ENCODE results near the gene PPP5C. TPM values are rescaled to one million over a fixed set of nuclear protein-coding genes. Genes with fewer than 3 reads are reported as not detected.

PPP5C gene
- total and polyA plus RNA-seq, 3 experiments from 2014 or later = 38.7 to 124 (median 124) TPM

GRCh38 chr19:46404753-46405468 is 58.0 kb downstream of the PPP5C start:
- Histone ChIP-seq H3K9me3 (ENCODE audit: low read length) (no peaks in the 10 kb centered on the region), H3K27ac (ENCODE audit: low read depth, low read length) (no peak overlapping the region), H3K27me3 (ENCODE audit: insufficient read depth, low read length, poor library complexity, severe bottlenecking) (peaks cover 25% of the 10 kb centered on the region), H3K4me3 (ENCODE audit: low read length) (peak overlapping the region; percentile 37), H3K4me1 (ENCODE audit: insufficient read depth, low read length) (peaks cover 15% of the 10 kb centered on the region), H3K36me3 (ENCODE audit: insufficient read depth, low read length) (no peaks in the 10 kb centered on the region)
- peaks cover 0 to 2% (median 0%) of the 10 kb centered on the region in 5 donors for H3K9me3 Mint-ChIP-seq
- H3K27ac Mint-ChIP-seq = no peak overlapping the region
- ChIA-PET POLR2A (interaction anchor here (0.8 kb wide), 1 partner anchor 198 kb away, joined by 3 read pairs; no protein-coding TSS in a partner anchor), CTCF (interaction anchor here (2.6 kb wide), 1 partner anchor 109 kb away, joined by 7 read pairs; no protein-coding TSS in a partner anchor)
- H3K36me3 Mint-ChIP-seq = peaks cover 0 to 3% (median 0%) of the 10 kb centered on the region in 3 donors
- H3K27me3 Mint-ChIP-seq = peaks cover 57 to 63% of the 10 kb centered on the region in 2 donors
- peak overlapping the region in 6 of 7 donors; percentile 13 to 82 (median 62) for H3K4me3 Mint-ChIP-seq
- peaks cover 16 to 28% (median 24%) of the 10 kb centered on the region in 3 donors for H3K4me1 Mint-ChIP-seq
- DNase-seq = no peak

GRCh38 chr19:46406976-46407375 is 60.1 kb downstream of the PPP5C start:
- Histone ChIP-seq H3K36me3 (ENCODE audit: insufficient read depth, low read length) (no peaks in the 10 kb centered on the region), H3K27ac (ENCODE audit: low read depth, low read length) (no peak overlapping the region), H3K9me3 (ENCODE audit: low read length) (no peaks in the 10 kb centered on the region), H3K27me3 (ENCODE audit: insufficient read depth, low read length, poor library complexity, severe bottlenecking) (peaks cover 39% of the 10 kb centered on the region), H3K4me3 (ENCODE audit: low read length) (no peak overlapping the region), H3K4me1 (ENCODE audit: insufficient read depth, low read length) (peaks cover 15% of the 10 kb centered on the region)
- Mint-ChIP-seq H3K9me3 (peaks cover 0 to 2% (median 0%) of the 10 kb centered on the region in 5 donors), H3K27me3 (peaks cover 66 to 75% of the 10 kb centered on the region in 2 donors), H3K27ac (no peak overlapping the region), H3K4me3 (no peak overlapping the region), H3K36me3 (no peaks in the 10 kb centered on the region), H3K4me1 (peaks cover 16 to 28% (median 24%) of the 10 kb centered on the region in 3 donors)
- ChIA-PET POLR2A (no interaction called here), CTCF (interaction anchor here (2.6 kb wide), 1 partner anchor 107 kb away, joined by 7 read pairs; no protein-coding TSS in a partner anchor)
- no peak for DNase-seq

DNA sequence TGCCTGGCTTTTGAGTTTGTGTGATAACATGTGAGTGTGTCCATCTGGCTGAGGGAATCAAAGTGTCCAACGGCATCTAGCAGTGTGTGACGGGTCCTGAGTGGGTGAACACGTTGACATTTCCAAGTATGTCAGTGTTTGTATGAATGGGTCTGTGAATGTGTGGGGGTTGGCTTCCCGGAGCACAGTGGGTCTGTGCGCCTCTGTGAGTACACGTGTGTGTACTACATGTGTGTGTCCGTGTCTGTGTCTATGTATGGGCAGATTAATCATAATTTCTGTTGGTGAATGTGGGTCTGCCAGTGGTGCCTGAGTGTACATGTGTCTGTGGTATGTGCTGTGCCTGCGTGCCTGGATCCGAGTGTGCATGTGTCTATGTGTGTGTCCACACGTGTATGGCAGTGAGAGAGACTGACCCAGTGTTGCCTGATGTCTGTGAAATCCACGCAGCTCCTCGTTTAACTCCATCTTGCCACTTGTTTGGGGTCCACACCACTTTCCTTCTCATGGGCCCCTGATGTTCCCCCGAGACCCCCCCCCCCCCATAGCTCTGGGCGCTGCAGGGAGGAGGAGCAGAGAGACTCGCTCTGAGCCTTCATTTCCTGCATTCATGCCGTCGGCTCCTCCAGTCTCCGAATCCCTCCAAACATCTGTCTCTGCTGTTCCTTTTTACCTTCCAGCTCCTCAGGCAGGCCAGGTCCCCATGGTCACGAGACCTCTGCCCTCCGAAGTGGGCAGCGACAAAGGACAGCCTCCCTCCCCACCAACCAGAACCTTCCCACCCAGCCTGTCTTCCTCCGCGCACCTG is 61.2 kb downstream of the PPP5C start:
- peaks cover 15 to 29% (median 24%) of the 10 kb centered on the region in 3 donors for H3K4me1 Mint-ChIP-seq
- H3K27ac Mint-ChIP-seq = peak overlapping the region in 1 of 8 donors; percentile 70
- Histone ChIP-seq H3K4me3 (ENCODE audit: low read length) (no peak overlapping the region), H3K4me1 (ENCODE audit: insufficient read depth, low read length) (peaks cover 15% of the 10 kb centered on the region), H3K36me3 (ENCODE audit: insufficient read depth, low read length) (no peaks in the 10 kb centered on the region), H3K27me3 (ENCODE audit: insufficient read depth, low read length, poor library complexity, severe bottlenecking) (peaks cover 41% of the 10 kb centered on the region), H3K9me3 (ENCODE audit: low read length) (no peaks in the 10 kb centered on the region), H3K27ac (ENCODE audit: low read depth, low read length) (no peak overlapping the region)
- H3K27me3 Mint-ChIP-seq = peaks cover 66 to 78% of the 10 kb centered on the region in 2 donors
- ChIA-PET POLR2A (no interaction called here), CTCF (interaction anchor here (0.8 kb wide), 1 partner anchor 12 kb away, joined by 4 read pairs; no protein-coding TSS in a partner anchor)
- H3K9me3 Mint-ChIP-seq = peaks cover 0 to 2% (median 0%) of the 10 kb centered on the region in 5 donors
- no peak for DNase-seq
- H3K36me3 Mint-ChIP-seq = no peaks in the 10 kb centered on the region
- H3K4me3 Mint-ChIP-seq = peak overlapping the region in 1 of 7 donors; percentile 25

GRCh38 chr19:46408664-46409039 is 61.8 kb downstream of the PPP5C start:
- Mint-ChIP-seq H3K27me3 (peaks cover 60 to 77% of the 10 kb centered on the region in 2 donors), H3K4me3 (no peak overlapping the region), H3K9me3 (peaks cover 0 to 2% (median 0%) of the 10 kb centered on the region in 5 donors), H3K4me1 (peaks cover 14 to 27% (median 23%) of the 10 kb centered on the region in 3 donors), H3K36me3 (no peaks in the 10 kb centered on the region), H3K27ac (no peak overlapping the region)
- peaks cover 41% of the 10 kb centered on the region for H3K27me3 ChIP-seq (ENCODE audit: insufficient read depth, low read length, poor library complexity, severe bottlenecking)
- no peaks in the 10 kb centered on the region for H3K36me3 ChIP-seq (ENCODE audit: insufficient read depth, low read length)
- no peak overlapping the region for H3K27ac ChIP-seq (ENCODE audit: low read depth, low read length)
- peaks cover 14% of the 10 kb centered on the region for H3K4me1 ChIP-seq (ENCODE audit: insufficient read depth, low read length)
- ChIA-PET POLR2A (no interaction called here), CTCF (interaction anchor here (0.8 kb wide), 1 partner anchor 12 kb away, joined by 4 read pairs; no protein-coding TSS in a partner anchor)
- DNase-seq = no peak
- H3K9me3 ChIP-seq (ENCODE audit: low read length) = no peaks in the 10 kb centered on the region
- no peak overlapping the region for H3K4me3 ChIP-seq (ENCODE audit: low read length)

GRCh38 chr19:46409191-46409590 is 62.3 kb downstream of the PPP5C start:
- ChIA-PET CTCF (no interaction called here), POLR2A (no interaction called here)
- no peaks in the 10 kb centered on the region for H3K9me3 ChIP-seq (ENCODE audit: low read length)
- no peak overlapping the region for H3K27ac Mint-ChIP-seq
- H3K4me3 Mint-ChIP-seq = no peak overlapping the region
- no peak overlapping the region for H3K4me3 ChIP-seq (ENCODE audit: low read length)
- H3K27me3 Mint-ChIP-seq = peaks cover 61 to 77% of the 10 kb centered on the region in 2 donors
- peaks cover 8 to 21% (median 17%) of the 10 kb centered on the region in 3 donors for H3K4me1 Mint-ChIP-seq
- no peaks in the 10 kb centered on the region for H3K36me3 Mint-ChIP-seq
- H3K27ac ChIP-seq (ENCODE audit: low read depth, low read length) = no peak overlapping the region
- H3K27me3 ChIP-seq (ENCODE audit: insufficient read depth, low read length, poor library complexity, severe bottlenecking) = peaks cover 40% of the 10 kb centered on the region
- H3K9me3 Mint-ChIP-seq = peaks cover 0 to 2% (median 0%) of the 10 kb centered on the region in 5 donors
- H3K36me3 ChIP-seq (ENCODE audit: insufficient read depth, low read length) = no peaks in the 10 kb centered on the region
- H3K4me1 ChIP-seq (ENCODE audit: insufficient read depth, low read length) = peaks cover 8% of the 10 kb centered on the region
- no peak for DNase-seq

DNA sequence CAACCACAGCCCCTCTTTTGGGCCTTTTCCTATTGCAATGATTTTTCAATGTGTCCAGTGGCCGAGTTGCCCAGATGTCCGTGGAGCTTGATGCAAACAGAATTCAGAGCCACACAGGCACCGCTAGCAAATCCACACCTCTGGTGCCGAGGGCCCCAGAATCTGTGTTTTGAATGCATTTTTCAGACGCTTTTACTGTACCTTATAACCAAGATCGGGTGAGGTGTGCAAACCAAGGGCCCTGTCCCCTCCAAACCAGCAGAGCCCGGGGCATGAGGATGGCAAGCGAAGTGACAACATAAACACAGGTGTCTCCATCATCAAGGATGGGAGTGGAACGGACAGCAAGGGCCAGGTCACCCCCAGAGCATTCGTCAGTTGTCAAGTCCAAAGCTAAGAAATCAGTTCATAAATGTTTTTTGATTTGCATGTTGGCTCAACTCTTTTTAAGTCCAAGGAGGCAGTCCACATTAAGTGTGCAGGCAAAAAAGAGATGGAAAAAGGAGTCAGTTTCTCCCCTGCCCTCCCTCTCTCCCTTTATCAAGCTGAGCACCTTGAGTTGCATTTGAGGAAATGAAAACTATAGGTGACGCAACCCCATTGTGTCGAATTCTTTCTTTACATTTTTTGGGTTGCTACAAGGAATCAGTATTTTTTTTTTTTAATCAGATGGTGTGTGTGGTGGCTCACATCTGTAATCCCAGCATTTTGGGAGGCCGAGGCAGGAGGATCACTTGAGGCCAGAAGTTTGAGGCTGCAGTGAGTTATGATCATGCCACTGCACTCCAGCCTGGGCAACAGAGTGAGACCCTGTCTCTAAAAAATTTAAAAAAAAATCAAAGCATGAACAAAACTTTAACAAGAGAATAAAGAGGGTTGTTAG is 63.6 kb downstream of the PPP5C start:
- Mint-ChIP-seq H3K4me1 (peaks cover 3 to 17% (median 10%) of the 10 kb centered on the region in 3 donors), H3K9me3 (peaks cover 0 to 2% (median 0%) of the 10 kb centered on the region in 5 donors), H3K27me3 (peaks cover 61 to 77% of the 10 kb centered on the region in 2 donors), H3K36me3 (no peaks in the 10 kb centered on the region), H3K4me3 (no peak overlapping the region), H3K27ac (no peak overlapping the region)
- no peak for DNase-seq
- no peaks in the 10 kb centered on the region for H3K4me1 ChIP-seq (ENCODE audit: insufficient read depth, low read length)
- ChIA-PET POLR2A (no interaction called here), CTCF (interaction anchor here (0.6 kb wide), 1 partner anchor 169 kb away, joined by 4 read pairs; no protein-coding TSS in a partner anchor)
- no peak overlapping the region for H3K27ac ChIP-seq (ENCODE audit: low read depth, low read length)
- no peaks in the 10 kb centered on the region for H3K36me3 ChIP-seq (ENCODE audit: insufficient read depth, low read length)
- peaks cover 35% of the 10 kb centered on the region for H3K27me3 ChIP-seq (ENCODE audit: insufficient read depth, low read length, poor library complexity, severe bottlenecking)
- H3K4me3 ChIP-seq (ENCODE audit: low read length) = no peak overlapping the region
- H3K9me3 ChIP-seq (ENCODE audit: low read length) = no peaks in the 10 kb centered on the region

GRCh38 chr19:46411088-46411924 is 64.4 kb downstream of the PPP5C start:
- H3K27ac ChIP-seq (ENCODE audit: low read depth, low read length) = no peak overlapping the region
- ChIA-PET POLR2A (no interaction called here), CTCF (interaction anchor here (0.6 to 1.2 kb wide), 2 partner anchors 15 to 170 kb away, joined by 3 to 4 read pairs; no protein-coding TSS in a partner anchor)
- DNase-seq = no peak
- H3K4me3 Mint-ChIP-seq = no peak overlapping the region
- no peaks in the 10 kb centered on the region for H3K36me3 ChIP-seq (ENCODE audit: insufficient read depth, low read length)
- H3K4me3 ChIP-seq (ENCODE audit: low read length) = no peak overlapping the region
- H3K4me1 Mint-ChIP-seq = peaks cover 5 to 21% (median 14%) of the 10 kb centered on the region in 3 donors
- H3K27me3 ChIP-seq (ENCODE audit: insufficient read depth, low read length, poor library complexity, severe bottlenecking) = peaks cover 27% of the 10 kb centered on the region
- H3K27me3 Mint-ChIP-seq = peaks cover 62 to 79% of the 10 kb centered on the region in 2 donors
- H3K36me3 Mint-ChIP-seq = no peaks in the 10 kb centered on the region
- H3K4me1 ChIP-seq (ENCODE audit: insufficient read depth, low read length) = no peaks in the 10 kb centered on the region
- no peak overlapping the region for H3K27ac Mint-ChIP-seq
- no peaks in the 10 kb centered on the region for H3K9me3 ChIP-seq (ENCODE audit: low read length)
- H3K9me3 Mint-ChIP-seq = peaks cover 0 to 2% (median 0%) of the 10 kb centered on the region in 5 donors

Measured in CD8-positive, alpha-beta memory T cell (primary cell).